ENCODE results near the gene FOXP3. TPM values are rescaled to one million over a fixed set of nuclear protein-coding genes. Genes with fewer than 3 reads are reported as not detected.

FOXP3 gene
- polyA plus RNA-seq, 10 donors: 0.19 to 0.95 (median 0.43) TPM

DNA sequence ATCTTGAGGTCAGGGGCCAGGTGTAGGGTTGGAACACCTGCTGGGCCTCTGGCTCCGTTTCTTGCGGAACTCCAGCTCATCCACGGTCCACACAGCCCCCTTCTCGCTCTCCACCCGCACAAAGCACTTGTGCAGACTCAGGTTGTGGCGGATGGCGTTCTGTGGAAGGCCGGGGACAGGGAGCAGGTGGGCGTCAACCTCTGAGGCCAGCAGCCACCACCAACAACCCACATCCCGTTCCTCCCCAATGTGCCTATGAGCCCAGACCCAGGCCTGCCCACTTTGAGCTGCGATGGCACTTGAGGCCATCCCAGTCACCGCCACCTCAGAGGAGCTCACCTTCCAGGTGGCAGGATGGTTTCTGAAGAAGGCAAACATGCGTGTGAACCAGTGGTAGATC lies 13.2 kb downstream of the FOXP3 start:
- no peak for DNase-seq

DNA sequence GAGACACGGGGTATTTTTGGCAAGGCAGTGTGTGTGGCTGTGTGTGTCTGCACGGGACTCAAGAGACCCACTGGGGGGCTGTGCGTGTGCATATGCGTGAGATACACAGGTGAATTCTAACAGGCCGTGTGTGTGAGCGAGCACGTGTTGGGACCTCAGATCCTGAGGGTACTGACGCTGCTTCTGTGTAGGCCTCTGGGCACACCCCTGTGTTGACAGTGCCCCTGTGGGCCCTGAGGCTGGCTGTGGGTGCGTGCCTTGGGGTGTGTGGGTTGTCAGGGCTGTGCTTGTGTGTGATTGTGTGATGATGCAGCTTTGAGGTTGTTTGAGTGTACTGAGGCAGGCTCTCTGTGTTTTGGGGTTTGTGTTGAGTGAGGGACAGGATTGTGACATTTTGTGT lies 13.9 kb downstream of the FOXP3 start:
- DNase-seq: no peak

DNA sequence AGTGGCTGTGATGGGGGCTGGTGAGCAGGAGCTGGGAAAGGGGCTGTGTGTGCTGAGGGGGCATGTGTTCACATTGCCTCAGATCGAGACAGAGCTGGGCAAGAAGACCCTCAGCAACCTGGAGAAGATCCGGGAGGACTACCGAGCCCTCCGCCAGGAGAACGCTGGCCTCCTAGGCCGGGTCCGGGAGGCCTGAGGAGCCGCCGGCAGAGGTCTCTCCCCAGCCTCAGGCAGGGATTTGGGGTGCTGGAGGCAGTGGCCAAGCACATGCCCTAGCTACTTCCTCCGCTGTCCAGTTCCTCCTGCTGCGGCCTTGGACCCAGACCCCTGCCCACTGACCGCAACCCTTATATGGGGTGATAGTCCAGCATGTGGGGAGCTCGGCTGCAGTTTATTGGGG lies 14.4 kb downstream of the FOXP3 start:
- DNase-seq: no peak

DNA sequence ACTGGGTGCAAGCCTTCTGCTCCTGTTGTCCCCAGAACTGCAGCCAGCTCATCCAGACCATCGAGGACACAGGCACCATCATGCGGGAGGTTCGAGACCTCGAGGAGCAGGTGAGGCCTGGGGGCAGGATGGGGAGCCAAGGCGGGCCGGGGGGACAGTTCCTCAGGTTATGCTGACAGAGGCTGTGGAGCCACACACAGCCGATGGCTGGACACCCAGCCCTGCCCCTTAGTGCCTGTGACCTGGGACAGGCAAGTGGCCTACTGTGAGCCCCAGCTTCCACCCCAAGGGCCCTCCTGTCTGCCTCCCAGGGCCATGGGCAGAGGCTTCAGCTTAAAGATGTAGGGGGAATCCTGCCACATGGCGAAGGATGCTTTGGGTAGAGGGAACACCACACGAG lies 14.9 kb downstream of the FOXP3 start:
- no peak for DNase-seq

DNA sequence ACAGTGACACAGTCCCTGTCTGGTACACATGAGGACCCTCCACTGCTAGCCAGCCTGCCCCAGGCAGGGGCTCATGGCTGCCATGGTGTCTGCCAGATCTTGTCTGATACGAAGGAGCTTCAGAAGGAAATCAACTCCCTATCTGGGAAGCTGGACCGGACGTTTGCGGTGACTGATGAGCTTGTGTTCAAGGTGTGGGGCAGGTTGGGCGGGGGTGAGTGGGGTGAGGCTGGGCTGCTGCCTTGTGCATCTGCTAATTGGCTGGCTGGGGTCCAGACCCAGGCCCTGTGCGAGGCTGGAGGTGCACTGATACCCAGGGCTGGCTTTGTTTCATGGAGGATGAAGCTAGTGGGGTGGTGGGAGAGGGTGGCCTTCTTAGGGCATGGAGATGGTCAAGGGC lies 15.4 kb downstream of the FOXP3 start:
- DNase-seq: no peak

DNA sequence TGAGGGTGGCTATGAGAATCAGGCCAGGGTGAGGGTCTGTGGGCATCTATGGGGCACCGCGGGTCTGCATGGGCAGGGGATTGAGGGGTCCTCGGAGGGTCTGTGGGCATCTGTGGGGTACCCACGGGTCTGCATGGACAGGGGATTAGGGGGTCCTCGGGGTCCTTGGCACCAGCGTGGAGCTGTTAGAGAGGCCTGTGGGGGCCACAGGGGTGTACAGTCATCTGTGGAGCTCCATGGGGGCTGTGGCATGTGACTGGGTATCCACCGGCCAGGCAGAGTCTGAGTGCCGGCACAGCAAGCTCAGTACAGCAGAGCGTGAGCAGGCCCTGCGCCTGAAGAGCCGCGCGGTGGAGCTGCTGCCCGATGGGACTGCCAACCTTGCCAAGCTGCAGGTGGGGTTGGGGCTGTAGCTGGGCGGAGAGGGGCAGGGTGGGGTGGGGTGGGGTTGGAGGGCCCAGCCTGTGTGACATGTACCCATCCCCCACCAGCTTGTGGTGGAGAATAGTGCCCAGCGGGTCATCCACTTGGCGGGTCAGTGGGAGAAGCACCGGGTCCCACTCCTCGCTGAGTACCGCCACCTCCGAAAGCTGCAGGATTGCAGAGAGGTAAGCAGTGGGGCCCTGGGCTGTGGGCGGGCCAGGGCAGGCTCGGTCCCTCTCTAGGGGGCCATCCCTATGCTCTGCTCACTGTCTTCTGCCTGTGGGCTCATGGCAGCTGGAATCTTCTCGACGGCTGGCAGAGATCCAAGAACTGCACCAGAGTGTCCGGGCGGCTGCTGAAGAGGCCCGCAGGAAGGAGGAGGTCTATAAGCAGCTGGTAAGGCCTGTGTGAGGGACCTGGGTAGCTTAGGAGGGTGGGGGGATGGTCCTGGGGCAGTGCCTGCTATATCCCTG lies 16.3 kb downstream of the FOXP3 start:
- DNase-seq: no peak

DNA sequence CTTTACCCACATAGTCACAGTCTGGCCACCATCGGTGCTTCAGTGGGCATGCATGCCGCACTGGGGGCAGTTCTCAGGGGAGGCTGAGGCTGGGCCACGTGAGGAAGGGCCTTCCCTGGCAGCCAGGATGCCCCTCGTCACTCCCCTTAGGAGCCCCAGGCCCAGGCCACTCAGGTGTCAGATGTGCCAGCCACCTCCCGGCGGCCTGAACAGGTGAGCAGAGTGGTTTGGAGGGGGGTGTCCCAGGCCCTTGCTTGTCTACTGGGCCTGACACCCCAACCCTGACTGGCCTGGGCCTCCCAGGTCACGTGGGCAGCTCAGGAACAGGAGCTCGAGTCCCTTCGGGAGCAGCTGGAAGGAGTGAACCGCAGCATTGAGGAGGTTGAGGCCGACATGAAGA lies 17.2 kb downstream of the FOXP3 start:
- DNase-seq: no peak

DNA sequence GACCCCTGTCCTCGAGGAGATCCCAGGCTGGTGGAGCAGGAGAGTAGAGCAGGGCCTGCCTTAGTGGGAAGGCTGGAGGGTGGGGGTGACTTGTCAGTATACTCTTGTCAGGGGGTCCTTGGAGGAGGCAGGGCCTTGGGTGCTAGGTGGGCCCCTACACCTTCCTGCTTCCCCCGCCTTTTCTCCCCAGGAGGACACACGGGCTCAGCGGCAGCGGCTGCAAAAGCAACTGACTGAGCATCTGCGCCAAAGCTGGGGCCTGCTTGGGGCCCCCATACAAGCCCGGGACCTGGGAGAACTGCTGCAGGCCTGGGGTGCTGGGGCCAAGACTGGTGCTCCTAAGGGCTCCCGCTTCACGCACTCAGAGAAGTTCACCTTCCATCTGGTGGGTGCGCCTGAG lies 18.0 kb downstream of the FOXP3 start:
- no peak for DNase-seq

DNA sequence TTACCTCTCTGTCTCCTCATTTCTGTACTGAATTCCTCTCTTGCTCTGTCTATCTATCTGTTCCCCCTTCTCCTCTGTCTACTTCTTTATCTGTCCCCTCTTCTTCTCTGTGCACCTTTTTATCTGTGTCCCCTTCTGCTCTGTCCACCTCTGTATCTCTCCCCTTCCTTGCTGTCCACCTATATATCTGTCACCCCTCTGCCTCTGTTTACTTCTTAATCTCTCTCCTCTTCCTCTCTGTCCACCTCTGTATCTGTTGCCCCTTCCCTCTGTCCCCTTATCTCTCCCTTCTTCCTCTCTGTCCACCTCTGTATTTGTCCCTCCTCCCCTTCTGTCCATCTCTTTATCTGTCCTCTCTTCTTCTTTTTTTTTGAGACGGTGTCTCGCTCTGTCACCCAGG lies 20.3 kb downstream of the FOXP3 start:
- no peak for DNase-seq

DNA sequence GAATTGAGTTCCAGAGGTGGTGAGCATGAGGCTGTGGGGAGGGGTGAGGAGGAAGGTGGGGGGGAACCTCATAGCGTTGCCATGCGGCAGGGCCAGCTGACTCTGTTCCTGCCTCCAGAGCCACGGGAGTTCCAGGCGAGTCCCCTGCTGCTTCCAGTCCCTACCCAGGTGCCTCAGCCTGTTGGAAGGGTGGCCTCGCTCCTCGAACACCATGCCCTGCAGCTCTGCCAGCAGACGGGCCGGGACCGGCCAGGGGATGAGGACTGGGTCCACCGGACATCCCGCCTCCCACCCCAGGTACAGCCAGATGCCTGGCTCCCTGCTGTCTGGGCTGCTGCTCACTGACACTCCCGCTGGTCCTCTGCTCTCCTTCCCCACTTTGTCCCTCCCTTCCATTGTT lies 21.3 kb downstream of the FOXP3 start:
- no peak for DNase-seq

DNA sequence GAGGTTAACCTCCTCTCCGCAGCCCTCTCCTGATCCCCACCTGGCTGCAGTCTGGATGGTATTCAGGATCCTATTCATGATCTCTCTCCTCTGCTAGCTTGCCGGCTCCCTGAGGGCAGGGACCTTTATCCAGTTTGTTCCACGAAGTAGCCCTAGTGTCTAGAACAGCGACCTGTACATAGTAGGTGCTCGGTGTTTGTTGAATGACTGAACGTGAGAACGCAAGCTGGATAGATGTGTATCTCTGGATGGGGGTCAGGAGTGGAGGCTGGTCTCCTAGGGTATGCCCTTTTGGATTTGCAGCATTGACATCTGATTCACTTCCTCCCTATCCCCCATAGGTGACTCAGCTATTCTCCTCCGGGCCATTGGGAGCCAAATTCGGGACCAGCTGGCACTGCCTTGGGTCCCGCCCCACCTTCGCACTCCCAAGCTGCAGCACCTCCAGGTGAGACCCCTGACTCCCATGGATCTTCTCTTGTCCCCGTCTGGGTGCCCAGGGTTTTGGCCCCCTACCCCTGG lies 21.9 kb downstream of the FOXP3 start:
- DNase-seq: no peak

DNA sequence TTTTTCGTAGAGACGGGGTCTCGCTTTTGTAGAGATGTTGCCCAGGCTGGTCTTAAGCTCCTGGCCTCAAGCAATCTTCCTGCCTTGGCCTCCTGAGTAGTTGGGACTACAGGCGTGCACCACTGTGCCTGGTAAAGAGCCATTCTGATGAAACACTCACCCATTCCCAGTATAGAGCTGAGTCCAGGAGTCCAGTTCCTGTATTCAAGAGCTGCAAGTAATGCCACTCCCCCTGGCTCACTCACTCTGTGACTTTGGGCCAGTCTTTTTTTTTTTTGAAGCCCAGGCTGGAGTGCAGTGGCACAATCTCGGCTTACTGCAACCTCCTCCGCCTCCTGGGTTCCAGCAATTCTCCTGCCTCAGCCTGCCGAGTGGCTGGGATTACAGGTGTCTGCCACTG lies 25.8 kb downstream of the FOXP3 start:
- DNase-seq: no peak

DNA sequence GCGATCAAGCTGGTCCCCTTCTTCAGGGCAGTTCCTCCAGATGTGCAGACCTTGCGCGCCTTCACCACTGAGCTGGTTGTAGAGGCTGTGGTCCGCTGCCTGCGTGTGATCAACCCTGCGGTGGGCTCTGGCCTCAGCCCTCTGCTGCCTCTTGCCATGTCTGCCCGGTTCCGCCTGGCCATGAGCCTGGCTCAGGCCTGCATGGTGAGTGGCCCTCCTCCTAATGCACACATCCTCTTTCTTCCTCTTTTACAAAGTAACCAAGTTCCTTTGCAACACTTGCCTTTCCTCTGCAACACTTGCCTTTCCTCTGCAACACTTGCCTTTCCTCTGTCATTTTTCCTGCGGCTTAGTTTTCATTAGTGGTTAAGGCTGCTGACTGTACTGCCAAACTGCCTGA lies 27.4 kb downstream of the FOXP3 start:
- no peak for DNase-seq

DNA sequence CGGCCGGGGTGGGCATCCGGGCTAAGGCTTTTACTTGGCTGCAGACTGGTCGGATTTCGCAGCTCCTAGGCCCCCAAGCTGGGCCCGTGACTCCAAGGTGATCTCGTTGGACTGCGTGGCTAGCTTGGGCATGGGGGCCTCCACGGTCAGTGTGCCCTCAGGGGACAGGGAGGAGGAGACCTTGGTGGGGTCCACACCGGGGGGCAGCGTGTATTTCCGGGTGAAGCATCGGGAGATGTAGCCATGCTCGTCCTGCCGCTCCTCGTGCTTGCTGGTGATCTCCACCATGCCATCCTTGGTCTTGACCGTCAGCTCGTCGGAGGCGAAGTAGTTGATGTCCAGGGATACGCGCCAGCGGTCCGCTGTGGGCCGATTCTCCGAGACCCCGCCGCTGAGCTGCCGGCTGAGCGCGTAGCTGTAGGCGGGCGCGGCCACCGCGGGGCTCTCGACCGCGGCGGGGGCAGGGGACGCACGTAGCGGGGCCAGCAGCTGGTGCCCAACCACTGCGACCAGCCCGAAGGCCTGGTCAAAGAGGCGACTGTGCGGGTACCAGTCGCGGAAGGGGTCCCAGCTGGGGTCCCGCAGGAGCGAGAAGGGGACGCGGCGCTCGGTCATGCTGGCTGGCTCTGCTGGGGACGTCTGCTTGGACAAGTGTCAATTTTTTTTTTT lies 30.5 kb downstream of the FOXP3 start:
- DNase-seq: peak in 1 of 3 donors; percentile 24

DNA sequence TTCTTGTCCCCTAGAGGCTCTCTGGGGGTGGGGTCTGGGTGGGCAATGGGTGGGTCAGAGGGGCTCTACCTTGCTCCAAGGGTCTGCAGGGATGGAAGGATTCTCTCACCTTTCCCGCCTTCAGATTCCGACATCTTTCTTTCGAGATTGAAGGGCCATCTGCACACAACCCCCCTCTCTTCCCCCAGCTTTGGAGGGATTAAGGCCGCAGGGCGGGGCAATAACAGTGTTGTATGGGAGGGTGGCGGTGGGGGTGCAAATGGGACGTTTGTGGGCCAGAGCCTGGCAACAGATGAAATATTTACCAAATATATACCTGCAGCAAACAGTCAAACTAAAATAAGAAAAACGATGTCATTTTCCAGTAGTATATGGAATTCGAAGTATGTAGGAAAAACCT lies 31.3 kb downstream of the FOXP3 start, which contains the start of gene CACNA1F:
TSS of gene CACNA1F (minus strand) at position 165 of the 400 bp plus-strand sequence. CDS start at position 134, 31 bp downstream.
- no peak for DNase-seq

DNA sequence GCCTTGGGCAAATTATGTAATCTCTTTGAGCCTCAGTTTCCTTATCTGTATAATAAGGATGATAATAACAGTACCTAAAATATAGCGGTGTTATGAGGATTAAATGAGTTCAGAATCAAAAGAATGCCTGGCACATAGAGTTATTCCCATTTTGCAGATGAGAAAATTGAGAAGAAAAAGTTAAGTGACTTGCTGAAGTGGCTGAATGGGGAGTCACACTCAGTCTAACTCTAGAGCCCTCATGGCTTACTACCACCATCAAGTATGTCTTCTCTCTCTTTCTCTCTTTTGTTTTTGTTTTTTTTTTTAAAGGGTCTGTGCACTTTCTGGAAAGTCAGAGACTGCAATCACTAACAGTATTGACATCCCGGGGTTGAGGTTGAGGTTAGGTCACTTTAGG lies 32.0 kb downstream of the FOXP3 start:
- DNase-seq: no peak

DNA sequence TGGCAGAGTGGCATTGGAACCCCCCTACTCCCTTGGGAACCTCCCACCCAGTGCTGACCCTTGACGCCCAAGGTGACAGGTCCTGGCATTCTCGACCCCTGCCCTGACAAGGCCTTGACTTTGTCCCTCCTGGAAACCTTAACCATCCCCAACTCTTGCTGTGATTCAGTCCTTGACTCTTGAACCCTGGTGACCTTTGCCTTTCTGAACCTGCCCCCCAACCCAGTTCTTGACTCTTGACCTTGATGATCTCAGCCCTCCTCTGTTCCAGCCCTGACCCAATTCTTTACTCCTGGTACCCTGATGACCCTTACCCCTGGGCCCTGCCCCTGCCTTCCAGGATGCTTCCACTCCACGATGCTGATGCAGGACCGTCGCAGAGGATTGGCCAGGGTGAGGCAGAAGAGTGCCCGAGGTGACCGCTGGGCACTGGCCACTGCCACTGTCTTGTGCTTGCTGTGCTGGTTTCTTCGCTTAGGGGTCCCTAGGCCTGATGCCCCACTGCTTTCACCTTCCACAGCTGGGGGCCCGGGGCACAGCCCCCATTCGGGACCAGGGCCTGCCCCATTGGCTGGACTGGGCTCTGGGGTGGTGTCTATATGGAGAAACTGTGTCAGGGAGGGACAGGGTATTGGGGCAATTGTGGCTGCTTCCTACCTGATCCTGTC lies 33.0 kb downstream of the FOXP3 start:
- no peak for DNase-seq

DNA sequence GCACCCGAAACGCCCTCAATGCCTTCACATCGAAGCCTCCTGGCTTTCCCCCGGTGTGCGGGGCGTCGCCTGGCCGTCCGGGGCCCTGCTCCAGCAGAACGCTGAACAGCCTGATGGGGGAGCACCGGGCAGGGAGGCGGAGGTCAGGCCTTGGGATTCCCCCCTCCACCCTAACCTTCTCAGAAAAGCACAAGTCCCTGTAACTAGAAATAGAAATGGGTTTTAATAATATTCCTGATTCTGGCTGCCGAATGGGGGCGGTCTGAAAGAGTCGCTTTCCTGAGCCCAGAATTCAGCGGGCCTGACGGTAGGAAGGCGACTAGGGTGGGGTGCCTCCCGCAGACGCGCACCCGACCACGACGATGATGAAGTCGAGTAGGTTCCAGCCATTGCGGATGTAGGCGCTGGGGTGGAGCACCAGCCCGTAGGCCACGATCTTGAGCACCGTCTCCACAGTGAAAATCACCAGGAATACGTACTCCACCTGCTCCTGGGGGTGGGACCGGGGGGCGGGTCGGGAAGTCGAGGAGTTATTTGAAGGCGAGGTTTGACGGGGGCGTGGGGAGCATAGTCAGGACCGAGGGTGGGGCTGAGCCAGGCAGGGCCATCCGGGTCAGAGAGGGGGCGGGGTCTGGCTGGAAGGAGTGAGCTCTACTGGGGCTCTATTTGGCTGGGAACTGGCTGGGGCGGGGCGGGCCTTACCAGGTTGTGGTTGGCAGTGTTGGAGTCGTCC lies 33.8 kb downstream of the FOXP3 start:
- peak in 1 of 3 donors; percentile 16 for DNase-seq

DNA sequence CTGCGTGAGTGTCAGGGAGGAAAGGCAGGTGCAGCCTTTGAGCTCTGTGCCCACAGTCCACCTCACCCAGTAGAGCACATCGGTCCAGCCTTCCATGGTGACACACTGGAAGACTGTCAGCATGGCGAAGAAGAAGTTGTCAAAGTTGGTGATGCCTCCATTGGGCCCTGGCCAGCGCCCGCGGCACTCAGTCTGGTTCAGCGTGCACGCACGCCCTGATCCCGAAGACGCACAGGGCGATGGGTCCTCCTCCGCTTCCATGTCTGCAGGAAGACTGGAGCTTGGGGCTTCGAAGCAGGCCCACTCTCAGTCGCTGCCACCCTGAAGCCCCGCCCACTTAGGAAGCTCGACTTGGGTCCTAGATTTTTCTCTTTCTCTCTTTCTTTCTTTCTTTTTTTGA lies 36.3 kb downstream of the FOXP3 start:
- no peak for DNase-seq

DNA sequence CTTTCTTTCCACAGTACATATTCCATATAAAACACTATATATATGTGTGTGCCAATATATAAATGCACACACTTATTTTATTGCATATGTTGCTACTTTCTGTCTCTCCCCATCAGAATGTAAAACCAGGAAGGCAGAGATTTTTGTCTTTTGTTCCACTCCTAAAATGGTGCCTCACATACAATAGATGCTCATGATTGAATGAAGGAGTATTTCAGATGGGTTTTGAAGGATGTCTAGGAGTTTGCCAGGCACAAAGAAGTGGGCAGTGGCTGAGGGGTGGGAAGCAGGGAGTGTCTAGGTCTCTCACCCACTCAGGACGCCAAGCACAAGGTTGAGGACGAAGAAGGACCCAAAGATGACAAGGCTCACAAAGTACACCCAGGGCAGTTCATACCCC lies 36.8 kb downstream of the FOXP3 start:
- no peak for DNase-seq

DNA sequence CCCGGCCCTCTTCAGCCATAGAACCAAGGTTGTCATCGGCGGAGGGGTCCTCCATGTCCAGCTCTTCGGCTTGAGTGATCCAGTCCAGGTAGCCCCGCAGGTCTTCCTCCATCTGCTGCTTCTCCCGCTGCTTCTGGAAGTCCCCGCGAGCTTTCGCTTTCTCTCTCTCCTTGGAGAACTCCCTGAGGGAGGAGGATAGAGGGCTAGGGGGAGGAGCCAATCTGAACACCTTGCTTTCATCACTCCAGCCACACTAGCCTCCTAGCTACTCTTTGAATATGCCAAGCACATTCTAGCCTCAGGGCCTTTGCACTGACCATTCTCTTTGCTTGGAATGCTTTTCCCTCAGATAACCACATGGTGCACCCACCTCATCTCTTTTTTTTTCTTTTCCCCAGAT lies 37.6 kb downstream of the FOXP3 start:
- no peak for DNase-seq

DNA sequence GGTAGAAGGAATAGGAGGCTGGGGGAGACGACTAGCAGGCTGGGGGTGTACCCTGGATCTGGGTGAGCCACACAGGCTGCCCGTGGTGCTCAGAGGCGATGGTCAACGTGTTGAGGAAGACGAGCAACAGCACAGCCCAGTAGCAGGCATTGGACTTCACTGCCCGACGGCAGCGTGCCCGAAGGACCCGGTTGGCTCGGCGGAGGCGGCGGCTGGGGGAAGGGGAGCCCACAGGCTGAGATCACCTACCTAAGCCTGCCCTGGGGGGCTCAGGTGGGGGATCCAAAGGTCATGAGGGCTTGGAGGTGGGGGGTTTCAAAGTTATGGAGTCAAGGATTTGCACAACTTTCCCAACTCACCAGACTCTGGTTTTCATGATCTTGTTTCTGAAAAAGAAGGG lies 38.7 kb downstream of the FOXP3 start:
- DNase-seq: no peak
